HG03558 (cell line): Measurements from ENCODE around the gene SUPT20HL1.

Experiments
- ATAC-seq: cut with Tn5 transposase; IDR thresholded peaks from one replicate; pipeline ENCODE4 v1.9.1; 2021; ENCODE audit warnings: moderate number of reproducible peaks; ENCODE audit not compliant: unreplicated experiment; ENCODE audit errors: extremely low read depth

Gene SUPT20HL1

GRCh38 chrX:24392709-24393108 is 32.3 kb downstream of the SUPT20HL1 start:
- no peak for ATAC-seq

DNA sequence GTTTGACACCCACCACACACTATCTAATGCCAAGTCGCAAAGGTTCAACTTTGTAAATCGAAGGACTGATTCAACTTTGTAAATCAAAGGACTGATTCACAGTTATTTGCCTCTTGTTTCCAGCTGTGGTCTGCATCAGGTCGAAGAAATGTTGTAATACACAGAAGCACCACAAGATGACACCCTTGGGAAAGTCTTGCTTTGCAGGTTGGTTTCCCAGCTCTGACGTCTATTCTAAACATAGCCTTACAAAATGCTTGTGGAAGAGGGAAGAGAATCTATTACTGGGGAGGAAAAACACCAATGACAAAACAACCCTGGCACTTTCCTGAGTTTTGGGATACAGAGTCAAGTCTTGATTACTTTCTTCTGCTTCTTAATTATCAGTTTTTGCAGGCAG is 35.3 kb downstream of the SUPT20HL1 start:
- ATAC-seq = no peak

- no peak for ATAC-seq
These were observed 35.9 kb downstream of the SUPT20HL1 start for GRCh38 chrX:24396236-24396930.

- no peak for ATAC-seq
These were observed 36.5 kb downstream of the SUPT20HL1 start for GRCh38 chrX:24396931-24397279.

DNA sequence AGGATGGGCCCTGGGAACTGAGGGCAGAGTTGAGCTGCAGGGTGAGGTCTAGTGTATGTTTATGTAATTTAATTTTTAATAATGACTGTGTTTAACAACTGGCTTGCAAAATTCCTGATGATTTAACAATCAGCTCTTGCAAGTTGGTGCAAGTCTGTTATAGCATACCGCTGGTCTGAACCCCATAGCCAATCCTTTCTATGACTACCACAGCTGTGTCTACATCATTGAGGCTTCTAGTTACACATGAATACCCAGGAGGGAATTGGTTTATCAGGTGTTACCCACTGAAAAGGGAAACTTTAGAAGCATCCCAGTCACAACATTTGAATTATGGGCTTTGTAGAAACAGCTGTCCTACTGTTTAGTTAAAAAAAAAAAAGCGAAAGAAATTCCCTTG is 38.3 kb downstream of the SUPT20HL1 start:
- ATAC-seq = no peak

DNA sequence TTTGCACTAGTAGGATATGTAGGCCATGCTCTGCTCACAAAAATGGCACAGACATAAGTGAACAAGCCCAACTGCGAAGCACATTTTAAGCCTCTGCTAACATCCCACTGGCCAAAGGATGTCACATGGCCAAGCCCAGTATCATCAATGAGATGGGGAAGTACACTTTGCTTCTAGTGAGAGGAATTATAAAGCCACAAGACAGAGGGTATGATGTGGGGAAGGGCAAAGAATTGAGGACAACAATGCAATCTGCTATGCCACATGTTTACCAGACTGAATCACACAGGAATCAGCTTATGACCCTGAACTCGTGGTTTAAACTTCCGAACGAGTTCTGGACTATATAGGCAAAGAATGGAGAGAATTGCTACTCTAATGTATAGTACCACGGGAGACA is 39.1 kb downstream of the SUPT20HL1 start:
- ATAC-seq = no peak

DNA sequence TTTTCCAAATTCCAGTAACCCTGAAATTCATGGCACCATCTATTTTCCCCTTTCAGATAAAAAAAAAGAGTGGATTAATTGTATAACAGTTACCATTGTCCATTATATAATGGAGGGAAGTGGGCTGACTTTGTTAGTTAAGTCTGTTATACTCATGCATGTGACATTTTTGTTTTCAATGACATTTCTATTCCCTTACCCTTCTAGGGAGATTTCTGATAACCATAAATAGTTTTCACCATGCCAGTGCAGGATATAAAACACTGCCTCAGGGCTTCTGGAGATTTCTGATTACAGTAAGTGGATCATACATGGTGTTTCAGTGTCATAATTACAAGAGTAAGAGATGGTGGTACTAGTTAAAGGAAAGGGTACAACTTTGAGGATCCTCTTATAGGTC is 45.5 kb downstream of the SUPT20HL1 start:
- ATAC-seq = no peak
